SIG-M5 (cell line): ENCODE measurements around the gene LRRIQ4.

Source experiments
- DNase-seq: peaks from one replicate; lab custom pipeline; 2025; lab: John Stamatoyannopoulos, UW

Gene LRRIQ4

GRCh38 chr3:169812332-169813235, at the start of gene LRRIQ4, which contains the start of gene LRRC34:
TSS of gene LRRIQ4 (plus strand) at chr3:169812870. CDS start at chr3:169821922, 9,052 bp downstream.
TSS of gene LRRC34 (minus strand) at chr3:169812904. CDS start at chr3:169812548, 356 bp downstream.
- peak; percentile 50 for DNase-seq

GRCh38 chr3:169764312-169764881, 48.3 kb upstream of the LRRIQ4 start:
- DNase-seq: peak; percentile 43

GRCh38 chr3:169764882-169765612, 47.6 kb upstream of the LRRIQ4 start, which contains the start of gene TERC:
TSS of gene TERC (minus strand) at chr3:169765060.
- DNase-seq: no peak

- no peak for DNase-seq
These were observed 43.1 kb upstream of the LRRIQ4 start, which contains the start of gene ACTRT3 for GRCh38 chr3:169769287-169770181. TSS of gene ACTRT3 (minus strand) at chr3:169769561. CDS start at chr3:169769520, 41 bp downstream.

DNA sequence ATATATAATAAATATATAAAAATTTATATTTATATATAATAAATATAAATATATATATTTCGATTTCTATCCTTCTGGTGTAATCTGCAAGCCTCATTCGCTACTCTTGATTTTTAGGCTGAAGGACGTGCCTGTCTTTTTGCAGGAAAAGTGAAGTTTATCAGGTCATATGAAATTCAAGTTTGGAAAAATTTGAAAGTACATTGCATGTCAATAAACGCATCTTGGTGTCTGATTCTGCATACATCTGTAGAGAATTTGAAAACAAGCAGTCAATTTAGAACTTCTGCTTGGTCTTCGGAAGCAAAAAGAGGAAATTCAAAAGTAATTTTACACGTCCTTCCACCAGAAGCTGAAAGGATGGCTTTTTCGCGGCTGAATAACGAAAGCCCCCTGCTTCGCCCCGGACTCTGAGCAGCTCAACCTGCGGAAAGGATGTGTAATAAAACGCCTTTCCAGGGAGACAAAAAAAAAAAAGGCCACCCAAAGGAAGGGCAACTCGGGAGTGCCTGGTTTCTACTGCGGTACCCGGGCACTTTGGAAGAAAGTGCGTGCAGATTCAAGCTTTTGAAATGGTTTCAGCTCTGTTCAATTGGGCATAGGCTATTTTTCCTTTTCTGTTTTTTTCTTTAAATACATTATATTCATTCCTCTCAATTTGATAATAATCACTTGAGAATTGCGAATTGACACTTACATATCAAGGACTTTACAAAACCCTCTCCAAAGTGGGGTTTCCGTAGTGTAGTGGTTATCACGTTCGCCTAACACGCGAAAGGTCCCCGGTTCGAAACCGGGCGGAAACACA, 41.0 kb upstream of the LRRIQ4 start:
- DNase-seq: peak; percentile 41

- no peak for DNase-seq
These were observed 40.3 kb upstream of the LRRIQ4 start for GRCh38 chr3:169772305-169772896.

GRCh38 chr3:169772897-169773816, 39.5 kb upstream of the LRRIQ4 start, which contains the start of gene MYNN:
TSS of gene MYNN (plus strand) at chr3:169773396. CDS start at chr3:169774296, 900 bp downstream.
- DNase-seq: peak; percentile 58

- no peak for DNase-seq
These were observed 38.5 kb upstream of the LRRIQ4 start for GRCh38 chr3:169774186-169774585.

DNA sequence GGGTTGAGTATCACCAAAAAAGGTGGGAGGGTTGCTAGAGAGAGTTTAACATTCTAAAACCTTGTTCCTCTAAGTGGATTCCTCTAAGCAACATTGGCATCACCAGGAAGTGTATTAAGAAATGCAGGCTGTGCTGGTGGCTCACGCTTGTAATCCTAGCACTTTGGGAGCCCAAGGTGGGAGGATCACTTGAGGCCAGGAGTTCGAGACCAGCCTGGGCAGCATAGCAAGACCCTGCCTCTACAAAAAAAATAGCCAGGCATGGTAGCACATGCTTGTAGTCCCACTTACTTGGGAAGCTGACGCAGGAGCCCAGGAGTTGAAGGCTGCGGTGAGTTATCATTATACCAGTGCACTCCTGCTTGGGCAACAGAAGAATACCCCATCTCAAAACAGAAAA, 34.8 kb upstream of the LRRIQ4 start:
- no peak for DNase-seq

- no peak for DNase-seq
These were observed 31.9 kb upstream of the LRRIQ4 start for GRCh38 chr3:169780742-169781141.

GRCh38 chr3:169781209-169781855, 31.3 kb upstream of the LRRIQ4 start:
- no peak for DNase-seq

GRCh38 chr3:169787120-169787519, 25.6 kb upstream of the LRRIQ4 start:
- DNase-seq: no peak

DNA sequence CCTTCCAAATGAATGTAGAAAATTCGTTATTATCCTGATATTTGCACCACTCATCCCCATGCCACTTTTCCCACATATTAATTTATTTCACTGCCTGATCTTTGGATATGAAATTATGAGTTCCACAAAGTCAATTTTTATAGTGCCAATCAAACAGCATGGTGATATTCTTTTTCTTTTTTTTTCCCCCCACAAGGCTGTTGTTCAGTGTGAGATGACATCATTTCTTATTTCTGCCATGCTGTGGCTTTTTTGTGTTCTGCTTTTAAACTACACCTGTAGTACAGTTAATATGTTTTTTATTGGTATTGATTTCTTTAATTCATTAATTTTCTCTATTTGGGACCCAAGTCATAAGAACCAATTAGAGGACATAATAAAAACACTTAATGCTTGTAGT, 24.9 kb upstream of the LRRIQ4 start:
- no peak for DNase-seq

- DNase-seq: no peak
These were observed 22.5 kb upstream of the LRRIQ4 start for GRCh38 chr3:169790219-169790618.

GRCh38 chr3:169790687-169791429, 21.8 kb upstream of the LRRIQ4 start:
- DNase-seq: no peak

GRCh38 chr3:169792359-169792758, 20.3 kb upstream of the LRRIQ4 start:
- DNase-seq: no peak

DNA sequence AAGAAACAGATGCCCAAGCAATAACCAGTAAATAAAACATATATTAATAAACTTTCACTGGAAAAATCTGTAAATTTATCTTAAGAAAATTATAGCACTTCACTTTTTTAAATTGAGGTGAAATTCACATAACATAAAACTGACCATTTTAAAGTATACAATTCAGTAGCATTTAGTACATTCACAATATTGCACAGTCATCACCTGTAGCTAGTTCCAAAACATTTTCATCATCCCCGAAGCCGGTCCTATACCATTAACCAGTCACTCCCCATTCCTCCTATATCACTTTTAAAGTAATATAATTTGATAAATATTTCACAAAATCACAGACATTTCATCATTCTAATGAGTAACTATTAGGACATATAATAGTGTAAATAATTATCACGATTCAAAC, 8.0 kb upstream of the LRRIQ4 start:
- DNase-seq: no peak
